Measurements from ENCODE around the gene LUM. TPM values are rescaled to one million over a fixed set of nuclear protein-coding genes. Genes with fewer than 3 reads are reported as not detected.
"Not testable (repeated sequence)": the region's sequence is repeated elsewhere in the genome, so short reads cannot be mapped to it uniquely, and the experiment has no call there.

Gene LUM
- total RNA-seq, 1 donor from 2014 or later: 0.67 TPM

DNA sequence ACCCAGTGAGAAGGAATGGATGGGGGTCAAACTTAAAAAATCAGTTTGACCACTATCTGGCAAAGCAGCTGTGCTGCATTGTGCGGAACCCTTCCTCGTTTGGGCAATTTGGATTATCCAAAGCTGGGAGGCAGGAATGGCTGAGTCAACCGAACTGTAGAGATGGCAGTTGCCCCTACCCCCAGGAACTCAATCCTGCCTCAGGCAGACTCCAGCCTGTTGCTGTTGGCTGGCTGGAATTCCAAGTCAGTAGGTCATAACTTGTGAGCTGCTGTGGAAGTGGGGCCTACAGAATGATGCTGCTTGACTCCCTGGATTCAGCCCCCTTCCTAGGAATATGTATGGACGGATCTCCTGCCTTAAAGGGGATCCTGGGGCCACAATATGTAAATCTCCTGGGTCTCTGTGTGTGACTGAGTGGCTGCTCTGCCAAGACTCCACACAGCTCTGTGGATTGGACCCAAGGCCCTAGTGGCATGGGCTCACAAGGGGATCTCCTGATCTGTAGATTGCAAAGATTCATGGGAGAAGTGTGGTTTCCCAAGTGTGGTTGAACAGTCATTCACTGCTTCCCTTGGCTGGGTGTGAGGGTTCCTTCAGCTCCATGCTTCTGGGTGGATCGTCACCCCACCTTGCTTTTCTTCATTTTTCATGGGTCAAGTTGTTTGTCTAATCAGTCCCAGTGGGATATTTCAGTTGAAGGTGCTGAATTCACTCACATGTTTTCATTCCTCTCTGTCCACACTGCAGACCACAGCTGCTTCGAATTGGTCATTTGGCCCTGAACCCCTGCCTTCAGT, 19.2 kb downstream of the LUM start:
- Histone ChIP-seq H3K27me3 (ENCODE audit: control insufficient read depth, insufficient read depth, low read length) (no peaks in the 10 kb centered on the region), H3K4me3 (ENCODE audit: low read depth, low read length) (no peak overlapping the region)
- DNase-seq (ENCODE audit: low read depth): no peak

DNA sequence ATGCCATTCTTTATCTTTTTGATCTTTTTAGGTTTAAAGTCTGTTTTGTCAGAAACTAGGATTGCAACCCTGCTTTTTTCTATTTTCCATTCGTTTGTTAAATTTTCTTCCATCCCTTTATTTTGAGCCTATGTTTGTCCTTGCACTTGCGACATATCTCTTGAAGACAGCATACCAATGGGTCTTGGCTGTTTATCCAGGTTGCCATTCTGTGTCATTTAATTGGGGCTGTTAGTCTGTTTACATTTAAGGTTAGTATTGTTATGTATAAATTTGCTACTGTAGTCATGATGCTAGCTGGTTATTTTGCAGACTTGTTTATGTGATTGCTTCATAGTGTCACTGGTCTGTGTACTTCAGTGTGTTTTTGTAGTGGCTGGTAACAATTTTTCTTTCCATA, 21.3 kb downstream of the LUM start:
- not testable (repeated sequence) for H3K27me3 ChIP-seq (ENCODE audit: control insufficient read depth, insufficient read depth, low read length); H3K4me3 ChIP-seq (ENCODE audit: low read depth, low read length); H3K36me3 ChIP-seq (ENCODE audit: control insufficient read depth, insufficient read depth, low read length); DNase-seq (ENCODE audit: low read depth)

More for the DNA sequence above, 19.2 kb downstream of the LUM start:
- no peaks in the 10 kb centered on the region for H3K36me3 ChIP-seq (ENCODE audit: control insufficient read depth, insufficient read depth, low read length)
- TF ChIP-seq, protein P1, sequence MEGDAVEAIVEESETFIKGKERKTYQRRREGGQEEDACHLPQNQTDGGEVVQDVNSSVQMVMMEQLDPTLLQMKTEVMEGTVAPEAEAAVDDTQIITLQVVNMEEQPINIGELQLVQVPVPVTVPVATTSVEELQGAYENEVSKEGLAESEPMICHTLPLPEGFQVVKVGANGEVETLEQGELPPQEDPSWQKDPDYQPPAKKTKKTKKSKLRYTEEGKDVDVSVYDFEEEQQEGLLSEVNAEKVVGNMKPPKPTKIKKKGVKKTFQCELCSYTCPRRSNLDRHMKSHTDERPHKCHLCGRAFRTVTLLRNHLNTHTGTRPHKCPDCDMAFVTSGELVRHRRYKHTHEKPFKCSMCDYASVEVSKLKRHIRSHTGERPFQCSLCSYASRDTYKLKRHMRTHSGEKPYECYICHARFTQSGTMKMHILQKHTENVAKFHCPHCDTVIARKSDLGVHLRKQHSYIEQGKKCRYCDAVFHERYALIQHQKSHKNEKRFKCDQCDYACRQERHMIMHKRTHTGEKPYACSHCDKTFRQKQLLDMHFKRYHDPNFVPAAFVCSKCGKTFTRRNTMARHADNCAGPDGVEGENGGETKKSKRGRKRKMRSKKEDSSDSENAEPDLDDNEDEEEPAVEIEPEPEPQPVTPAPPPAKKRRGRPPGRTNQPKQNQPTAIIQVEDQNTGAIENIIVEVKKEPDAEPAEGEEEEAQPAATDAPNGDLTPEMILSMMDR (IDR thresholded peaks at IDR 0.05; ENCODE audit: insufficient read depth, low read length, poor library complexity, severe bottlenecking): no peak

DNA sequence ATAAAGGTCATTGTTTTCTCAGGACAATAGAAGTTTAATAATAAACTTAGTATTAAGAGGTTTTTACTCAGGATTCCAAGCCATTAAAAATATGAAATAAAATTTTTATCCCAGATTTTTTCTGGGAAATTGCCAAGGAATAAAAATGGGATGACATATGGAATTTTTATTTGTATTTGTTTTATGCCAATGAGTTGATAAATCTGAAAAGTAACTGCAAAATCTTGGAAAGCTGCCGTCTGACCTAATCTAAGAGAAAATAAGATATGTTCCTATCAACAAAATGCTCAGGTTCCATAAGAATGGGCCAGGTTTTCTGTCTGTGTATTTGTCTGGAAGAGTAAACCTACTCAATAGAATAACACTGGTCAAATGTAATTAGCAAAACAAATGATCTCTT, 31.3 kb downstream of the LUM start:
- TF ChIP-seq, protein P1 (IDR thresholded peaks at IDR 0.05; ENCODE audit: insufficient read depth, low read length, poor library complexity, severe bottlenecking): no peak
- no peaks in the 10 kb centered on the region for H3K27me3 ChIP-seq (ENCODE audit: control insufficient read depth, insufficient read depth, low read length)
- no peak overlapping the region for H3K4me3 ChIP-seq (ENCODE audit: low read depth, low read length)
- no peak for DNase-seq (ENCODE audit: low read depth)
- H3K36me3 ChIP-seq (ENCODE audit: control insufficient read depth, insufficient read depth, low read length): no peaks in the 10 kb centered on the region

DNA sequence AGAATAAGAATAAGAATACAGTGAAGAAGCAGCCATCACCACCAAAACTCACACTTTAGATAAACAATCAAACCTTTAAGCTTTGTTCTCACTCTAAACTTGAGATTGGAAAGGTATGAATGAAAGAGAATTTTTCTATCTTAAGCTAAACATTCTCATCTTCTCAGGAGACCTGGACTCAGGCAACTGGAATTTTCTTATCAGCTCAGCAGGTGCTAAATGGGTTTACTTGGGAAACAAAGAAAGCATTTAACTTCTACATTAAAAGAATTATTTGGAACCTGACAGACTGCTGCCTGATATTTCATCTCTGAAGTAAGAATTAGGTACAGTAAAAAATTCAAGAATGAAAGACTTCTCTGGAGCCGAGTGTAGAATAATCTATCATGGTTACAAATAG, 32.8 kb downstream of the LUM start:
- Histone ChIP-seq H3K4me3 (ENCODE audit: low read depth, low read length) (no peak overlapping the region), H3K27me3 (ENCODE audit: control insufficient read depth, insufficient read depth, low read length) (no peaks in the 10 kb centered on the region), H3K36me3 (ENCODE audit: control insufficient read depth, insufficient read depth, low read length) (no peaks in the 10 kb centered on the region)
- TF ChIP-seq, protein P1 (IDR thresholded peaks at IDR 0.05; ENCODE audit: insufficient read depth, low read length, poor library complexity, severe bottlenecking): no peak
- no peak for DNase-seq (ENCODE audit: low read depth)

DNA sequence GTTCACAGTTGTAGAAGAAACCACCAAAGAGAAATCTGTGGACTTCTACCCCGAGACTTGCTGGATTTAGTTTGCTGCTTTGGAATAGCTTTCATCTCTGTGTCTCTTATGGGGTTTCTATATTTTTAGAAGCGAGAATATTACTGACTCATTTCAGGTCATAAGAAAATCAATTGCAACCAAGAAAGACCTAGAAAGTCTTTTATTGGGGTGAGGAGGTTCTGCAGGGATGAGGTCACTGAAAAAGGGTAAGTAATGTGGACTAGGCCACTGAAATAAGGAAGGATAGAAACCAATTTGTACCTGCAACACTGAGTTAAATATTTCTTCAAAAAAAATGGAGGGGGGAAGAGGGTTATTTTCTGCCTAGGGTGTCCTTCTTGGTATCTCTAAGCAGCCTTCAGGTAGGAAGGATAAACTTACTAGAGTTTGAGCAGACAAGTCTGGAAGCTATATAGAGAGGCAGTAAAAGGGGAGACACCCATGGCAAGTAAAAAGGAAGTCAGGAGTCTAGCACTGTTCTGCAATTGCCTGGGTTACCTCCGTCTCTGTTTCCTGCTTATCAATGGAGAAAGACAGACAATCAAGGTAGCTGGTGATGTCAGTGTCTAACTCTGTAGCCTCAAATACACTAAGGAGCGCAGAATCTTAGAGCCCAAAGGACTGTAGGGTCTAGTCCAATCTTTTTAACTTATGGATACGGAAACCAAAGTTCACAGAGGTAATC, 33.9 kb downstream of the LUM start:
- no peak for DNase-seq (ENCODE audit: low read depth)
- no peak overlapping the region for H3K4me3 ChIP-seq (ENCODE audit: low read depth, low read length)
- no peaks in the 10 kb centered on the region for H3K27me3 ChIP-seq (ENCODE audit: control insufficient read depth, insufficient read depth, low read length)
- H3K36me3 ChIP-seq (ENCODE audit: control insufficient read depth, insufficient read depth, low read length): no peaks in the 10 kb centered on the region
- TF ChIP-seq, protein P1 (IDR thresholded peaks at IDR 0.05; ENCODE audit: insufficient read depth, low read length, poor library complexity, severe bottlenecking): no peak

DNA sequence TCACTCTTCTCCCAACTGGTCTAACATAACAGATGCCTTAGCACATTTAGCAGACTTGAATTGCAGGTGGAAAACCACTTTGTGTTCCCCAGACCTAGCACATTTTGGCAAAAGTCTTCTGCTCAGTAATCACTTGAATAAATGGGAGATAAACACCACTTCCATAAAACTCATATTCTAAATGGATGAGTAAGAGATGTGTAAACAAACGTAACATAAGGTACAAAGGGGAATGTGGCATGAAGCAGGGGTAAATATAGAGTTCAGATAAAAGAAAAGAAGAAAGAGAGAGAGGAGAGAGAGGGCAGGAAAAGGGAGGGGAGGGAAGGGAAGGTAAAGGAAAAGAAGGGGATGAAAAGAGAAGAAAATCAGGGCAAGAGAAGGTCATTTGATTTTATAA, 36.4 kb downstream of the LUM start:
- Histone ChIP-seq H3K27me3 (ENCODE audit: control insufficient read depth, insufficient read depth, low read length) (no peaks in the 10 kb centered on the region), H3K4me3 (ENCODE audit: low read depth, low read length) (no peak overlapping the region), H3K36me3 (ENCODE audit: control insufficient read depth, insufficient read depth, low read length) (no peaks in the 10 kb centered on the region)
- no peak for DNase-seq (ENCODE audit: low read depth)
- TF ChIP-seq, protein P1 (IDR thresholded peaks at IDR 0.05; ENCODE audit: insufficient read depth, low read length, poor library complexity, severe bottlenecking): no peak
